Gastroesophageal sphincter (tissue), 3 donors: ENCODE data around the gene OR6X1.

Experiments used
- POLR2A ChIP-seq, 2 donors: fragments of 450-650 bp; IDR thresholded peaks; one replicate each; pipeline ENCODE4 v1.6.1; 2017; ENCODE audit warnings: antibody characterized with exemption in 2 of 2, mild to moderate bottlenecking in 2 of 2, moderate library complexity in 1 of 2
- TF ChIP-seq, protein P1 (sequence below), 4 experiments: fragments of 200-600 bp in 2 of 4; fragments of 450-650 bp in 2 of 4; sonication (generic) in 1 of 4; IDR thresholded peaks; one replicate each; pipeline ENCODE4 v1.5.1; 2017 to 2019; ENCODE audit warnings: antibody characterized with exemption in 4 of 4, mild to moderate bottlenecking in 2 of 4, moderate library complexity in 2 of 4

DNA sequence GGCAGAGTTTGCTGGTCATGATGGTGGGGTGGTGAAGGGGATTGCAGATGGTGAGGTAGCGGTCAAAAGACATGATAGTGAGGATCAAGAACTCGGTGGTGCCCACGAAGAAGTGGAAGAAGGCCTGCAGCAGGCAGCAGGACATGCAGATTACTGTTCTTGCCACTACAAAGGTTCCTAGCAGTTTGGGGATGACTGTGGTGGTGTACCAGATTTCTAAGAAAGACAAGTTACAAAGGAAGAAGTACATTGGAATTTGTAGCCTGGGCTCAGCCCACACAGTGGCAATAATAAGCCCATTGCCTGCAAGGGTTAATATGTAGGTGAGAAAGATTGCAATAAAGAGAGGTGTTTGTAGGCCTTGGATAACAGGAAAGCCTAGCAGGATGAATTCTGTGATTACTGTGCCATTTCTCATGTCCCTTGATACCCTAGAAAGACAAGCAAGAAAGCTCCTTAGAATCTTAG lies at the start of gene OR6X1:
- TF ChIP-seq, protein P1, sequence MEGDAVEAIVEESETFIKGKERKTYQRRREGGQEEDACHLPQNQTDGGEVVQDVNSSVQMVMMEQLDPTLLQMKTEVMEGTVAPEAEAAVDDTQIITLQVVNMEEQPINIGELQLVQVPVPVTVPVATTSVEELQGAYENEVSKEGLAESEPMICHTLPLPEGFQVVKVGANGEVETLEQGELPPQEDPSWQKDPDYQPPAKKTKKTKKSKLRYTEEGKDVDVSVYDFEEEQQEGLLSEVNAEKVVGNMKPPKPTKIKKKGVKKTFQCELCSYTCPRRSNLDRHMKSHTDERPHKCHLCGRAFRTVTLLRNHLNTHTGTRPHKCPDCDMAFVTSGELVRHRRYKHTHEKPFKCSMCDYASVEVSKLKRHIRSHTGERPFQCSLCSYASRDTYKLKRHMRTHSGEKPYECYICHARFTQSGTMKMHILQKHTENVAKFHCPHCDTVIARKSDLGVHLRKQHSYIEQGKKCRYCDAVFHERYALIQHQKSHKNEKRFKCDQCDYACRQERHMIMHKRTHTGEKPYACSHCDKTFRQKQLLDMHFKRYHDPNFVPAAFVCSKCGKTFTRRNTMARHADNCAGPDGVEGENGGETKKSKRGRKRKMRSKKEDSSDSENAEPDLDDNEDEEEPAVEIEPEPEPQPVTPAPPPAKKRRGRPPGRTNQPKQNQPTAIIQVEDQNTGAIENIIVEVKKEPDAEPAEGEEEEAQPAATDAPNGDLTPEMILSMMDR (IDR thresholded peaks at IDR 0.05), result no peak
- no peak for TF ChIP-seq POLR2A (IDR thresholded peaks at IDR 0.05)
